ENCODE results near the gene RASGRP2.

Gene RASGRP2

GRCh38 chr11:64687204-64687603, 56.7 kb downstream of the RASGRP2 start:
- FAIRE-seq (no peak), DNase-seq (ENCODE audit: insufficient read length, low spot score) (no peak)
- TF ChIP-seq POLR2A (IDR thresholded peaks at IDR 0.05; ENCODE audit: low read depth, low read length) (no peak), TAF1 (IDR thresholded peaks at IDR 0.05; ENCODE audit: low read depth, low read length) (no peak), PAX5 (IDR thresholded peaks at IDR 0.05; ENCODE audit: insufficient read depth, low read length, severe bottlenecking) (no peak), POLR2AphosphoS5 (IDR thresholded peaks at IDR 0.05; ENCODE audit: low read depth, low read length) (no peak), SPI1 (IDR thresholded peaks at IDR 0.05; ENCODE audit: low read depth, low read length) (no peak), POU2F2 (IDR thresholded peaks at IDR 0.05; ENCODE audit: low read depth, low read length) (no peak)

DNA sequence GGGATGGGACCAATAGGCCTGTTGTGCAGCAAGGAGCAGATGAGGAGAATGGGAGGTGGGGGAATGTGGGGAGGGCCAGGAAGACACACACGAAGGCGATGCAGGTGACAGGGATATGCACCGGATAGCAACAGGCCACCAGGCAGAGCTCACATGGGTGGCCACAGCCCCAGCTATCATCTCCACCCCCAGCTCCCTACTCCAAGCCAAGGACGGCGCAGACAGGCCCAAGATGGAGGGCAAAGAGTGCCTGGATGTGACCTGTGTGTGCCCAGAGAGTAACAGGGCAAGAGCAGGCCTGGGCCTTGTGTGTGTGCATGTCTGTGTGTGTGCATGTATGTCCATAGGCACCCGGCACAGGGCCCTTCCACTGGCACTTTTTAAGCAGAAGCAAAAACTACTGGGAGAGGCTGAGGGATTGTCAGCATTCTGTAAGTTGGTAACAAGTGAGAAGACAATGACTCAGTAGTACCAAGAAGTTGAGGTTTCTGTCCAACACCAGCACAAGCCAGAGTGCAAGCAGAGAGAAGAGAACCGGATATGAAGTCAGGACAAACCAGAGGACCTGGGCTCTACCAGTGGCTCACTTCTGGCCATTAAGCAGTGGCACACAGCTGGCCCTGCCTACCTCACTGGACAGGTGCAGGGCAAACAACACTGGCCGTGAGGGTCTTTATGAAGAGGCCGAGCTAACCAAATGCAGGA, 57.3 kb downstream of the RASGRP2 start:
- FAIRE-seq (no peak), DNase-seq (ENCODE audit: insufficient read length, low spot score) (no peak)
- no peak for TF ChIP-seq SPI1 (IDR thresholded peaks at IDR 0.05; ENCODE audit: low read depth, low read length)
- TF ChIP-seq POLR2A (IDR thresholded peaks at IDR 0.05; ENCODE audit: low read depth, low read length), result no peak
- no peak for TF ChIP-seq PAX5 (IDR thresholded peaks at IDR 0.05; ENCODE audit: insufficient read depth, low read length, severe bottlenecking)
- no peak for TF ChIP-seq POU2F2 (IDR thresholded peaks at IDR 0.05; ENCODE audit: low read depth, low read length)
- no peak for TF ChIP-seq POLR2AphosphoS5 (IDR thresholded peaks at IDR 0.05; ENCODE audit: low read depth, low read length)
- no peak for TF ChIP-seq TAF1 (IDR thresholded peaks at IDR 0.05; ENCODE audit: low read depth, low read length)

- no peak for DNase-seq (ENCODE audit: insufficient read length, low spot score)
- FAIRE-seq, result no peak
- TF ChIP-seq TAF1 (IDR thresholded peaks at IDR 0.05; ENCODE audit: low read depth, low read length) (no peak), PAX5 (IDR thresholded peaks at IDR 0.05; ENCODE audit: insufficient read depth, low read length, severe bottlenecking) (no peak), POU2F2 (IDR thresholded peaks at IDR 0.05; ENCODE audit: low read depth, low read length) (no peak), POLR2A (IDR thresholded peaks at IDR 0.05; ENCODE audit: low read depth, low read length) (no peak), POLR2AphosphoS5 (IDR thresholded peaks at IDR 0.05; ENCODE audit: low read depth, low read length) (no peak), SPI1 (IDR thresholded peaks at IDR 0.05; ENCODE audit: low read depth, low read length) (no peak)
Measured at GRCh38 chr11:64685536-64685935, 58.4 kb downstream of the RASGRP2 start.

DNA sequence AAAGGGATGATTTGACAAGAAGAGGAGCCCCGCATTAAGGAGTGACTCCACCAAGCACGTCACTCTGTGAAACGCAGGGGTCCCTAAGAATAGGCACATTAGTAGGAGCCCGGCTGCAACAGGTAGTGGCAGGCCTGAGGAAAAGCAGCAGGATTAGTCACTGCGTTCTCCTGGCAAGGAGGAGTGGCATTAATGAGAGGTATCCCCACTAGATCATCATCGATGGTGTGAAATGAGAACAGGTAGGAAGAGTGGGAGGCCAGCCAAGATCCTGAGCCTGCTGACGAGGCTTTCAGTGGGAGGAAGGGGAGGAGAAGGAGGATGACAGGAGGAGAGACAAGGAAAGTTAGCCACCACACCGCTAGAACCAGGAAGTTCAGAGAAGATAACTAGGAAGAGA, 59.6 kb downstream of the RASGRP2 start:
- DNase-seq (ENCODE audit: insufficient read length, low spot score) (no peak), FAIRE-seq (no peak)
- no peak for TF ChIP-seq POLR2A (IDR thresholded peaks at IDR 0.05; ENCODE audit: low read depth, low read length)
- no peak for TF ChIP-seq PAX5 (IDR thresholded peaks at IDR 0.05; ENCODE audit: insufficient read depth, low read length, severe bottlenecking)
- TF ChIP-seq POU2F2 (IDR thresholded peaks at IDR 0.05; ENCODE audit: low read depth, low read length), result no peak
- no peak for TF ChIP-seq POLR2AphosphoS5 (IDR thresholded peaks at IDR 0.05; ENCODE audit: low read depth, low read length)
- TF ChIP-seq TAF1 (IDR thresholded peaks at IDR 0.05; ENCODE audit: low read depth, low read length), result no peak
- TF ChIP-seq SPI1 (IDR thresholded peaks at IDR 0.05; ENCODE audit: low read depth, low read length), result no peak

DNA sequence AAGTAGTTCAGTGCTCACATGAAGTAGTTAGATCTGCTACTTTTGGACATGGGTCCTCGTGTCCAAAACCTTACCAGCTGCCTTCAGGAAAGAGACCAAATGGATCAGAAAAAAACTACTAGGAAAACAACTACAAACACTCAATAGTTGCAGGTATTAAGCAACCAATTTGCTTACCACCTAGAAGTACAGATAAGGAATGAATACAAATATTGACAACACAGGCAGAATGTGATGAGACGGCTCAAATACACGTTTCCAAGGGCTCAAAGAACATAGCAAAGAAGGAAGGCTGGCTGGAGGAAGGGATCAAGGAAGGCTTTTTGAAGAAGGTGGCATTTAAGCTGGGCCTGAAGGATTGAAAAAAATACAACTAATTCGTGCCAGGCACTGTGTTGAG, 62.8 kb downstream of the RASGRP2 start:
- no peak for DNase-seq (ENCODE audit: insufficient read length, low spot score)
- TF ChIP-seq POU2F2 (IDR thresholded peaks at IDR 0.05; ENCODE audit: low read depth, low read length) (no peak), PAX5 (IDR thresholded peaks at IDR 0.05; ENCODE audit: insufficient read depth, low read length, severe bottlenecking) (no peak), POLR2A (IDR thresholded peaks at IDR 0.05; ENCODE audit: low read depth, low read length) (no peak), TAF1 (IDR thresholded peaks at IDR 0.05; ENCODE audit: low read depth, low read length) (no peak), SPI1 (IDR thresholded peaks at IDR 0.05; ENCODE audit: low read depth, low read length) (no peak), POLR2AphosphoS5 (IDR thresholded peaks at IDR 0.05; ENCODE audit: low read depth, low read length) (no peak)
- no peak for FAIRE-seq

DNA sequence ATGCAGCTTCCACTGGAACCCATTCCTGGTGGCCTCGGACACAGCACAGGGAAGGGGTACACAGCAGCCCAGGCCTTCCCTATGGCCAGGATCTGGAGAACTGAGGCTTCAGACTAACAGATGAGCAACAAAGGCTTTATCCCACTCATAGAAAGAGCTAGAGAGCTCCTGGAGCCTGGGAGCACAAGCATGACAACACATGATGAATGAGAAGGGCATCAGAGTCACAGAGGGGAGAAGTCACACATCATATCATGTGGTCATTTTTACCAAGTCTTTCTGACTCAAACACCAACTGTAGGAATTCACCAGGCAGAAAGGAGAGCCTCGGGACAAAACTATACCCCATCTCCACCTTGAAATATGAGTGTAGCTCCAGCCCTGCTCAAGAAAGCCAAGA, 64.1 kb downstream of the RASGRP2 start:
- FAIRE-seq, result no peak
- TF ChIP-seq TAF1 (IDR thresholded peaks at IDR 0.05; ENCODE audit: low read depth, low read length), result no peak
- no peak for TF ChIP-seq POLR2A (IDR thresholded peaks at IDR 0.05; ENCODE audit: low read depth, low read length)
- TF ChIP-seq POU2F2 (IDR thresholded peaks at IDR 0.05; ENCODE audit: low read depth, low read length), result no peak
- TF ChIP-seq PAX5 (IDR thresholded peaks at IDR 0.05; ENCODE audit: insufficient read depth, low read length, severe bottlenecking), result no peak
- TF ChIP-seq SPI1 (IDR thresholded peaks at IDR 0.05; ENCODE audit: low read depth, low read length), result no peak
- TF ChIP-seq POLR2AphosphoS5 (IDR thresholded peaks at IDR 0.05; ENCODE audit: low read depth, low read length), result no peak
- no peak for DNase-seq (ENCODE audit: insufficient read length, low spot score)

DNA sequence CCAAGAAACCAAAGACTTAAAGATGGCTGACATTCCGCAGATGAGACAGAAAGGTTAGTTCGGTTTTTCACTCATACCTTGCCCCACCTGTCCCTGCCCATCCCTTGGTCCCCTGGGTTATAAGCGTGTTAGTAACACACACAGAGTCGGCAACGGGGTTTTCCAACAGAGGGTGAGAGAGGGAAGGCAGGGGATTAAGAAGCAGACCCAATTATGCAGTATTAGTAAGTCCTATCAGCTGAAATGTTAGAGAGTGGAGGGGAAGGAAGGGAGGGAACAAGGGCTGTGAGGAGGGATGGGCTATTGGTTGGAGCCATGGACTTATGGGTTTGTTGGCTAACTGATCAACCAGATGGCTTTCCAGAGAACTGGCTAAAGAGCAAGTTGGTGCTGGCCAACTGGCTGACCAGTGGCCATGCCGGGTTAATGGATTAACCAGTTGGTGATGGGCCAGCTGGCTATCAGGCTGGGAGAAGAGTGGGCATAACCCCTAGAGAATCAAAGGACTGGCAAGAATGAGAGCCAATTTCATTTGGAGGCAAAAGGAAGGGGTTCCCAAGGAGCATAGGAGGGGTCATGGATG, 66.4 kb downstream of the RASGRP2 start:
- DNase-seq (ENCODE audit: insufficient read length, low spot score) (no peak), FAIRE-seq (no peak)
- no peak for TF ChIP-seq TAF1 (IDR thresholded peaks at IDR 0.05; ENCODE audit: low read depth, low read length)
- TF ChIP-seq SPI1 (IDR thresholded peaks at IDR 0.05; ENCODE audit: low read depth, low read length), result no peak
- TF ChIP-seq POU2F2 (IDR thresholded peaks at IDR 0.05; ENCODE audit: low read depth, low read length), result no peak
- no peak for TF ChIP-seq POLR2AphosphoS5 (IDR thresholded peaks at IDR 0.05; ENCODE audit: low read depth, low read length)
- no peak for TF ChIP-seq POLR2A (IDR thresholded peaks at IDR 0.05; ENCODE audit: low read depth, low read length)
- no peak for TF ChIP-seq PAX5 (IDR thresholded peaks at IDR 0.05; ENCODE audit: insufficient read depth, low read length, severe bottlenecking)
